ENCODE data around the gene BCL2L11.

- TF ChIP-seq, protein P1, sequence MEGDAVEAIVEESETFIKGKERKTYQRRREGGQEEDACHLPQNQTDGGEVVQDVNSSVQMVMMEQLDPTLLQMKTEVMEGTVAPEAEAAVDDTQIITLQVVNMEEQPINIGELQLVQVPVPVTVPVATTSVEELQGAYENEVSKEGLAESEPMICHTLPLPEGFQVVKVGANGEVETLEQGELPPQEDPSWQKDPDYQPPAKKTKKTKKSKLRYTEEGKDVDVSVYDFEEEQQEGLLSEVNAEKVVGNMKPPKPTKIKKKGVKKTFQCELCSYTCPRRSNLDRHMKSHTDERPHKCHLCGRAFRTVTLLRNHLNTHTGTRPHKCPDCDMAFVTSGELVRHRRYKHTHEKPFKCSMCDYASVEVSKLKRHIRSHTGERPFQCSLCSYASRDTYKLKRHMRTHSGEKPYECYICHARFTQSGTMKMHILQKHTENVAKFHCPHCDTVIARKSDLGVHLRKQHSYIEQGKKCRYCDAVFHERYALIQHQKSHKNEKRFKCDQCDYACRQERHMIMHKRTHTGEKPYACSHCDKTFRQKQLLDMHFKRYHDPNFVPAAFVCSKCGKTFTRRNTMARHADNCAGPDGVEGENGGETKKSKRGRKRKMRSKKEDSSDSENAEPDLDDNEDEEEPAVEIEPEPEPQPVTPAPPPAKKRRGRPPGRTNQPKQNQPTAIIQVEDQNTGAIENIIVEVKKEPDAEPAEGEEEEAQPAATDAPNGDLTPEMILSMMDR (IDR thresholded peaks at IDR 0.05): no peak
- TF ChIP-seq POLR2A (IDR thresholded peaks at IDR 0.05) (no peak), EP300 (IDR thresholded peaks at IDR 0.05) (no peak), POLR2AphosphoS5 (IDR thresholded peaks at IDR 0.05) (no peak)
Measured at GRCh38 chr2:111176867-111177266, 56.2 kb downstream of the BCL2L11 start.

All from sigmoid colon (tissue), 4 donors.